CD4-positive, alpha-beta T cell (primary cell): ENCODE data around the gene TTC14. TPM values are rescaled to one million over a fixed set of nuclear protein-coding genes. Genes with fewer than 3 reads are reported as not detected.
"Not testable (repeated sequence)": the region's sequence is repeated elsewhere in the genome, so short reads cannot be mapped to it uniquely, and the experiment has no call there.

Experiments used
- ATAC-seq: fragments of 200-7000 bp; cut with Tn5 transposase; one replicate; pipeline ENCODE4 v1.10.0; 2022; ENCODE audit warnings: mild to moderate bottlenecking; ENCODE audit not compliant: poor library complexity
- CTCF ChIA-PET: fragments of 350-600 bp; sonication (Branson Sonifier 250); formaldehyde crosslinking; loops from one replicate; lab custom pipeline; 2021; ENCODE audit warnings: antibody characterized with exemption, inconsistent platforms; lab: Charles Lee
- POLR2A ChIA-PET: fragments of 350-600 bp; sonication (Branson Sonifier 250); formaldehyde crosslinking; loops from one replicate; lab custom pipeline; 2021; ENCODE audit warnings: antibody characterized with exemption, inconsistent platforms; lab: Charles Lee
- DNase-seq, 14 experiments: peaks; one replicate each; pipeline ENCODE4 v3.0.0-alpha.2; 2013 to 2020; ENCODE audit warnings: mixed read lengths in 2 of 14
- H3K27ac ChIP-seq, 2 donors: one replicate each; pipeline versions ENCODE4 v1.5.1 to v1.7.0; 2013; ENCODE audit warnings: low read length in 2 of 2, low read depth in 1 of 2, mild to moderate bottlenecking in 1 of 2
- H3K27me3 ChIP-seq, 2 experiments: 1 replicate in 1 of 2; 2 replicates in 1 of 2; pipeline versions ENCODE4 v1.6.1 to v1.7.0; 2013; ENCODE audit warnings: low read length in 2 of 2, control low read depth in 1 of 2, mild to moderate bottlenecking in 1 of 2, moderate library complexity in 1 of 2; ENCODE audit not compliant: insufficient read depth in 2 of 2, control insufficient read depth in 1 of 2
- H3K36me3 ChIP-seq: one replicate; pipeline ENCODE4 v1.6.1; 2013; ENCODE audit warnings: low read length, control low read depth; ENCODE audit not compliant: insufficient read depth
- H3K4me1 ChIP-seq: one replicate; pipeline ENCODE4 v1.6.1; 2013; ENCODE audit warnings: low read length, control low read depth; ENCODE audit not compliant: insufficient read depth
- H3K4me3 ChIP-seq: one replicate; pipeline ENCODE4 v1.5.1; 2013; ENCODE audit warnings: mild to moderate bottlenecking, low read length, moderate library complexity
- H3K9me3 ChIP-seq, 2 experiments: 1 replicate in 1 of 2; 2 replicates in 1 of 2; pipeline versions ENCODE4 v1.6.1 to v1.7.0; 2013; ENCODE audit warnings: low read length in 2 of 2, mild to moderate bottlenecking in 2 of 2, control low read depth in 1 of 2, moderate library complexity in 1 of 2; ENCODE audit not compliant: control insufficient read depth in 1 of 2, insufficient read depth in 1 of 2
- H3K27ac Mint-ChIP-seq: one replicate; pipeline ENCODE4 v1.8.0; 2020; ENCODE audit warnings: mixed read lengths
- H3K27me3 Mint-ChIP-seq: one replicate; pipeline ENCODE4 v1.8.0; 2021; ENCODE audit warnings: mixed read lengths
- H3K36me3 Mint-ChIP-seq: one replicate; pipeline ENCODE4 v1.8.0; 2021; ENCODE audit warnings: low read depth, mixed read lengths
- H3K4me1 Mint-ChIP-seq: one replicate; pipeline ENCODE4 v1.8.0; 2021; ENCODE audit warnings: low read depth, mixed read lengths
- H3K4me3 Mint-ChIP-seq: one replicate; pipeline ENCODE4 v1.8.0; 2020; ENCODE audit warnings: mild to moderate bottlenecking, mixed read lengths
- H3K9me3 Mint-ChIP-seq: one replicate; pipeline ENCODE4 v1.8.0; 2020; ENCODE audit warnings: mixed read lengths
- CTCF ChIP-seq: fragments of 200-600 bp; IDR thresholded peaks from one replicate; pipeline ENCODE4 v1.8.0; 2022; ENCODE audit warnings: antibody characterized with exemption, mild to moderate bottlenecking
- intact Hi-C, 2 experiments: fragments of 100-400 bp; cut with DNase I in 1 of 2; cut with micrococcal nuclease in 1 of 2; formaldehyde crosslinking; loops; one replicate each; pipeline versions ENCODE4 v1.15.1 to v1.9.0; 2023 to 2025; cut with DNase I, micrococcal nuclease
- total RNA-seq, 174 experiments: library from RNA in 2 of 174; stranded (reverse) in 2 of 174; gene quantifications; one replicate each; pipeline ENCODE4 v1.2.3 and lab custom pipeline; 2021 to 2026

Gene TTC14
- total RNA-seq, 2 experiments from 2014 or later: 79.0 to 84.4 TPM

- no peak for DNase-seq
- ATAC-seq: no peak
- POLR2A ChIA-PET: interaction anchor here (0.9 kb wide), 1 partner anchor 15 kb away, joined by 5 read pairs; the partner anchor contains the start of gene TTC14
- CTCF ChIA-PET: no interaction called here
- Histone ChIP-seq H3K4me1 (no peaks in the 10 kb centered on the region), H3K27me3 (no peaks in the 10 kb centered on the region), H3K4me3 (no peak overlapping the region), H3K36me3 (peaks cover 16% of the 10 kb centered on the region), H3K27ac (no peak overlapping the region), H3K9me3 (no peaks in the 10 kb centered on the region)
- intact Hi-C loops: no loop called here
- Mint-ChIP-seq H3K4me1 (peaks cover 8% of the 10 kb centered on the region), H3K27me3 (no peaks in the 10 kb centered on the region), H3K27ac (no peak overlapping the region), H3K36me3 (peaks cover 44% of the 10 kb centered on the region), H3K9me3 (no peaks in the 10 kb centered on the region), H3K4me3 (no peak overlapping the region)
- TF ChIP-seq CTCF: no peak
Measured at GRCh38 chr3:180617049-180617448, 15.1 kb downstream of the TTC14 start.

DNA sequence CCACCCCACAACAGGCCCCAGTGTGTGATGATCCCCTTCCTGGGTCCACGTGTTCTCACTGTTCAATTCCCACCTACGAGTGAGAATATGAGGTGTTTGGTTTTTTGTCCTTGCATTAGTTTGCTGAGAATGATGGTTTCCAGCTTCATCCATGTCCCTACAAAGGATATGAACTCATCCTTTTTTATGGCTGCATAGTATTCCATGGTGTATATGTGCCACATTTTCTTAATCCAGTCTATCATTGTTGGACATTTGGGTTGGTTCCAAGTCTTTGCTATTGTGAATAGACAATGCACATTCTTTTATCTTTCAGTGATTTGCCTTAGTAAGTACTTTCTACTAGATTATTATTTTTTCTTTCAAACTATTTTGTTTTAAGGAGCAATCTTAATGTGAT is 16.6 kb downstream of the TTC14 start:
- H3K27ac ChIP-seq, ATAC-seq, H3K27me3 ChIP-seq, DNase-seq, H3K27me3 Mint-ChIP-seq, H3K36me3 ChIP-seq, H3K27ac Mint-ChIP-seq, H3K4me3 Mint-ChIP-seq, H3K9me3 Mint-ChIP-seq, H3K4me3 ChIP-seq, H3K4me1 Mint-ChIP-seq, H3K4me1 ChIP-seq, POLR2A ChIA-PET, H3K9me3 ChIP-seq, intact Hi-C loops: not testable (repeated sequence)
- peaks cover 41% of the 10 kb centered on the region for H3K36me3 Mint-ChIP-seq
- CTCF ChIA-PET: interaction anchor here (1.0 kb wide), 1 partner anchor 14 kb away, joined by 3 read pairs; no protein-coding TSS in a partner anchor

DNA sequence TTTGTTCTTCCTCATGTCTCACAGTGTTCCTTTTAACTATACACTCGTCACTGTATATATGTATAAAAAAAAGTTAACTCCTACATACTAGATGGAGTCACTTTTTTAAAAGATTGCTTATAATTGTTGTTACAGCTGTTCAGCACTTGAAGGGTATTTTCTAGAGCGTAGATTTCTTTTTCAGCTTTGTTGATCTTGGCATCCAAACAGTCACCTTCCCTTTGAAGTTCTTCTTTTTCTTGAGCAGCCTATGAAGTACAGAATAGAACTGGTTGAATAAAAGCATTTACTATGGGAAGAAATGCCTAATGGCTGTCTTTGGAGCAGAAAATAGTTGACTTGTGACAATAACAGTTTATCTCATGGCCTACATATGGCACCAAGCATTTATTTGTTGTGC is 17.8 kb downstream of the TTC14 start:
- Mint-ChIP-seq H3K9me3 (no peaks in the 10 kb centered on the region), H3K27me3 (no peaks in the 10 kb centered on the region), H3K27ac (no peak overlapping the region), H3K36me3 (peaks cover 47% of the 10 kb centered on the region), H3K4me1 (peaks cover 8% of the 10 kb centered on the region), H3K4me3 (no peak overlapping the region)
- no peak for TF ChIP-seq CTCF
- DNase-seq: no peak
- no peak for ATAC-seq
- H3K4me1 ChIP-seq: no peaks in the 10 kb centered on the region
- CTCF ChIA-PET: no interaction called here
- POLR2A ChIA-PET: no interaction called here
- no peaks in the 10 kb centered on the region for H3K27me3 ChIP-seq
- H3K27ac ChIP-seq: no peak overlapping the region
- peaks cover 2% of the 10 kb centered on the region for H3K36me3 ChIP-seq
- H3K9me3 ChIP-seq: no peaks in the 10 kb centered on the region
- H3K4me3 ChIP-seq: no peak overlapping the region
- intact Hi-C loops: no loop called here

DNA sequence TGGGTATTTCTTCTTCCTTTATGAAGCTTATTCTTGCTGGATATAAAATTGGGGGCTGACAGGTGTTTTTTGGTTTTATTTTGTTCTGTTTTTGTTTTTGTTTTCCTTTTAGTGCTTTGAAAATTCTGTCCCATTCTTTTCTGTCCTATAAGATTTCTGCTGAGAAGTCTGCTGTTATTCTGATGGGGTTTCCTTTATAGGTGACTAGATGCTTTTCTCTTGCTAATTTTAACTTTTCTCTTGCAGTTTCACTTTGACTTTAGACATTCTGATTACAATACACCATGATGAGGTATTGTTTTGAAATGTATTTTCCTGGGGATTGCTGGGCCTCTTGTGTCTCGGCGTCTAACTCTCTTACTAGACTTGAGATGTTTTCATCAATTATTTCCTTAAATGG is 22.8 kb downstream of the TTC14 start:
- ChIA-PET CTCF (no interaction called here), POLR2A (no interaction called here)
- no peaks in the 10 kb centered on the region for H3K27me3 ChIP-seq
- Mint-ChIP-seq H3K36me3 (peaks cover 45% of the 10 kb centered on the region), H3K9me3 (no peaks in the 10 kb centered on the region), H3K4me3 (no peak overlapping the region), H3K27ac (no peak overlapping the region), H3K27me3 (no peaks in the 10 kb centered on the region), H3K4me1 (peaks cover 14% of the 10 kb centered on the region)
- H3K9me3 ChIP-seq: no peaks in the 10 kb centered on the region
- H3K36me3 ChIP-seq: peaks cover 6% of the 10 kb centered on the region
- H3K4me1 ChIP-seq: no peaks in the 10 kb centered on the region
- no peak for DNase-seq
- ATAC-seq: no peak
- no peak for TF ChIP-seq CTCF
- intact Hi-C loops: no loop called here
- no peak overlapping the region for H3K27ac ChIP-seq
- no peak overlapping the region for H3K4me3 ChIP-seq
